ENCODE measurements around the gene PPIG. TPM values are rescaled to one million over a fixed set of nuclear protein-coding genes. Genes with fewer than 3 reads are reported as not detected.

Gene PPIG
- polyA plus RNA-seq, 1 of the 3 experiments (the other 2 are of a cell fraction) = 8.3 TPM

GRCh38 chr2:169683425-169684134 is 99.4 kb downstream of the PPIG start (continued):
- TF ChIP-seq REST (IDR thresholded peaks at IDR 0.05; ENCODE audit: low read depth, low read length) = no peak
- TF ChIP-seq YY1 (IDR thresholded peaks at IDR 0.05; ENCODE audit: low read depth) = no peak
- TF ChIP-seq TAF1 (IDR thresholded peaks at IDR 0.05; ENCODE audit: borderline replicate concordance, low read depth, low read length) = no peak
- no peak for TF ChIP-seq EZH2phosphoT487 (IDR thresholded peaks at IDR 0.05; ENCODE audit: borderline replicate concordance, low read depth)

GRCh38 chr2:169684135-169684565 is 100.0 kb downstream of the PPIG start:
- no peak overlapping the region for H3K4me3 ChIP-seq (ENCODE audit: low read depth in 2 of 2, low read length in 1 of 2)
- ChIA-PET POLR2A (no interaction called here), CTCF (interaction anchor here (1.0 to 2.4 kb wide), 3 partner anchors 9 to 141 kb away, joined by 3 to 9 read pairs (median 4); partner anchors contain the start of genes CFAP210 and METTL5)
- no peaks in the 10 kb centered on the region for H3K9me2 ChIP-seq
- no peak overlapping the region for H2AFZ ChIP-seq (ENCODE audit: low read depth)
- H3K79me2 ChIP-seq (ENCODE audit: insufficient read depth) = no peaks in the 10 kb centered on the region
- H3K4me1 ChIP-seq (ENCODE audit: control insufficient read depth in 1 of 2, insufficient read depth in 2 of 2, low read depth in 1 of 2, low read length in 1 of 2) = no peaks in the 10 kb centered on the region
- no peaks in the 10 kb centered on the region for H3K36me3 ChIP-seq (replicated peaks in 1 of 2; ENCODE audit: control insufficient read depth in 1 of 2, insufficient read depth in 2 of 2, low read length in 1 of 2)
- no peak overlapping the region for H3K9ac ChIP-seq
- DNase-seq = no peak
- H3K27me3 ChIP-seq (ENCODE audit: insufficient read depth) = no peaks in the 10 kb centered on the region
- TF ChIP-seq NRF1 (IDR thresholded peaks at IDR 0.05; ENCODE audit: low read depth, low read length) = no peak
- TF ChIP-seq USF2 (IDR thresholded peaks at IDR 0.05; ENCODE audit: borderline replicate concordance, low read depth, low read length) = no peak
- TF ChIP-seq PBX3 (IDR thresholded peaks at IDR 0.05) = no peak
- TF ChIP-seq IRF3 (IDR thresholded peaks at IDR 0.05; ENCODE audit: low read depth, low read length) = no peak
- no peak for TF ChIP-seq JUND (IDR thresholded peaks at IDR 0.05)
- TF ChIP-seq EZH2phosphoT487 (IDR thresholded peaks at IDR 0.05; ENCODE audit: borderline replicate concordance, low read depth) = no peak
- TF ChIP-seq ZBTB33 (IDR thresholded peaks at IDR 0.05; ENCODE audit: borderline replicate concordance, low read depth) = no peak
- no peak for TF ChIP-seq YY1 (IDR thresholded peaks at IDR 0.05; ENCODE audit: low read depth)
- TF ChIP-seq CTCF (IDR thresholded peaks at IDR 0.05) = no peak
- no peak for TF ChIP-seq MXI1 (IDR thresholded peaks at IDR 0.05; ENCODE audit: low read depth, low read length)
- no peak for TF ChIP-seq TCF12 (IDR thresholded peaks at IDR 0.05)
- TF ChIP-seq SMC3 (IDR thresholded peaks at IDR 0.05; ENCODE audit: low read depth, low read length) = no peak
- TF ChIP-seq MEF2A (IDR thresholded peaks at IDR 0.05; ENCODE audit: borderline replicate concordance, low read depth) = no peak
- TF ChIP-seq FOSL2 (IDR thresholded peaks at IDR 0.05; ENCODE audit: borderline replicate concordance, low read depth) = no peak
- TF ChIP-seq POLR2AphosphoS5 (IDR thresholded peaks at IDR 0.05; ENCODE audit: low read depth, low read length) = no peak
- H3K9me3 ChIP-seq = no peaks in the 10 kb centered on the region
- H3K4me2 ChIP-seq = no peak overlapping the region
- no peaks in the 10 kb centered on the region for H4K20me1 ChIP-seq (ENCODE audit: insufficient read depth)
- WGBS (ENCODE audit: low lambda C conversion rate) = 58% methylated on average over 3 of the region's 3 CpGs
- no peak overlapping the region for H3K27ac ChIP-seq (ENCODE audit: low read depth in 2 of 2, low read length in 1 of 2)
- H3F3A ChIP-seq (replicated peaks; ENCODE audit: insufficient read depth) = no peaks in the 10 kb centered on the region
